H1 (cell line): ENCODE results near the gene MAP2K1. TPM values are rescaled to one million over a fixed set of nuclear protein-coding genes. Genes with fewer than 3 reads are reported as not detected.

Experiments used
- CHD7 ChIP-seq: fragments of 300-600 bp; sonication (generic); IDR thresholded peaks from 2 replicates; pipeline ENCODE4 v1.7.1; 2012; ENCODE audit warnings: low read length, moderate library complexity, mild to moderate bottlenecking, inconsistent platforms; ENCODE audit not compliant: insufficient replicate concordance
- EGR1 ChIP-seq: IDR thresholded peaks from 2 replicates; pipeline ENCODE4 v1.6.1; 2011; ENCODE audit warnings: low read depth, low read length, borderline replicate concordance
- HDAC6 ChIP-seq: IDR thresholded peaks from one replicate; pipeline ENCODE4 v1.7.1; 2012; ENCODE audit warnings: low read depth, mild to moderate bottlenecking, inconsistent platforms, low read length, moderate library complexity
- NANOG ChIP-seq: IDR thresholded peaks from 2 replicates; pipeline ENCODE4 v1.6.1; 2011; ENCODE audit warnings: low read length, low read depth, mild to moderate bottlenecking, inconsistent platforms; ENCODE audit not compliant: insufficient read depth, poor library complexity, severe bottlenecking
- polyA plus RNA-seq, 7 experiments: library from polyadenylated mRNA; depleted of rRNA in 3 of 7; stranded (reverse) in 5 of 7; unstranded in 2 of 7; fragments of >200 nt in 5 of 7; fragments of 200-250 nt in 2 of 7; gene quantifications; 1 replicate in 5 of 7; 2 replicates in 1 of 7; 4 replicates in 1 of 7; pipeline versions ENCODE4 v1.2.1 to v1.2.3, GENCODE V29; 2011 to 2013; ENCODE audit warnings: missing spikeins in 2 of 7, mixed read lengths in 2 of 7
- total RNA-seq: library from RNA; stranded (reverse); fragmentation: NEBNext Ultra II Directional; extraction: Animal tissue kit (Norgen Biotek cat#: 25700); gene quantifications from 2 replicates; pipeline ENCODE4 v1.2.1, GENCODE V29; 2021

MAP2K1 gene
- total and polyA plus RNA-seq, 2 of the 8 experiments (the other 6 are each of a cell fraction or from before 2014, with no cell fraction given): 54.7 to 78.2 TPM

GRCh38 chr15:66523926-66524325 lies 137.2 kb downstream of the MAP2K1 start (continued):
- TF ChIP-seq CHD7 (no peak), EGR1 (no peak), NANOG (no peak), HDAC6 (no peak)
